GM12892 (cell line): ENCODE data around the gene HSD17B8.
"Not testable (repeated sequence)": the region's sequence is repeated elsewhere in the genome, so short reads cannot be mapped to it uniquely, and the experiment has no call there.

Source experiments
- DNase-seq: peaks from one replicate; pipeline ENCODE4 v3.0.0; 2011; ENCODE audit not compliant: insufficient read length
- FAIRE-seq: peaks from 2 replicates; lab custom pipeline; 2011; peaks lifted over from hg19 to GRCh38; lab: Jason Lieb, UNC
- POLR2A ChIP-seq: IDR thresholded peaks from 2 replicates; pipeline ENCODE4 v1.6.1; 2011; ENCODE audit warnings: low read depth, low read length, control low read depth
- POLR2AphosphoS5 ChIP-seq: IDR thresholded peaks from 2 replicates; pipeline ENCODE4 v1.6.1; 2011; ENCODE audit warnings: low read depth, low read length, control low read depth
- TAF1 ChIP-seq: IDR thresholded peaks from 2 replicates; pipeline ENCODE4 v1.6.1; 2011; ENCODE audit warnings: low read depth, mild to moderate bottlenecking, control low read depth, low read length, borderline replicate concordance

Gene HSD17B8

GRCh38 chr6:33212857-33213165 lies 8.4 kb downstream of the HSD17B8 start:
- no peak for TF ChIP-seq TAF1
- no peak; the same call in 1 of the 2 replicates for TF ChIP-seq POLR2A
- TF ChIP-seq POLR2AphosphoS5 = no peak; the same call in 1 of the 2 replicates
- FAIRE-seq = no peak

GRCh38 chr6:33213166-33213988 lies 8.9 kb downstream of the HSD17B8 start:
- TF ChIP-seq POLR2AphosphoS5 = peak; percentile 70
- no peak for TF ChIP-seq TAF1
- TF ChIP-seq POLR2A = peak; percentile 45; the same call in 1 of the 2 replicates
- peak; percentile 40 for DNase-seq
- FAIRE-seq = no peak

More at GRCh38 chr6:33212857-33213165, 8.4 kb downstream of the HSD17B8 start:
- DNase-seq = no peak

GRCh38 chr6:33213989-33214335 lies 9.5 kb downstream of the HSD17B8 start:
- DNase-seq (no peak), FAIRE-seq (no peak)
- no peak for TF ChIP-seq POLR2A
- TF ChIP-seq TAF1 = no peak
- TF ChIP-seq POLR2AphosphoS5 = no peak

GRCh38 chr6:33215271-33216116 lies 11.0 kb downstream of the HSD17B8 start:
- no peak for FAIRE-seq
- no peak for DNase-seq
- no peak for TF ChIP-seq POLR2A
- TF ChIP-seq TAF1 = no peak
- TF ChIP-seq POLR2AphosphoS5 = no peak

GRCh38 chr6:33216117-33216649 lies 11.7 kb downstream of the HSD17B8 start:
- TF ChIP-seq POLR2AphosphoS5 (no peak), POLR2A (no peak), TAF1 (no peak)
- DNase-seq (no peak), FAIRE-seq (no peak)

GRCh38 chr6:33217246-33217645 lies 12.8 kb downstream of the HSD17B8 start:
- FAIRE-seq (no peak), DNase-seq (no peak)
- TF ChIP-seq POLR2AphosphoS5 (no peak), POLR2A (no peak), TAF1 (no peak)

GRCh38 chr6:33217681-33218080 lies 13.2 kb downstream of the HSD17B8 start:
- no peak for DNase-seq
- FAIRE-seq = no peak
- TF ChIP-seq POLR2A = no peak
- no peak for TF ChIP-seq POLR2AphosphoS5
- TF ChIP-seq TAF1 = no peak

- not testable (repeated sequence) for FAIRE-seq, DNase-seq
Measured at GRCh38 chr6:33226503-33227120, 22.2 kb downstream of the HSD17B8 start.

GRCh38 chr6:33235221-33235634 lies 30.8 kb downstream of the HSD17B8 start:
- TF ChIP-seq POLR2A (no peak), POLR2AphosphoS5 (no peak), TAF1 (no peak)
- no peak for DNase-seq
- no peak for FAIRE-seq

GRCh38 chr6:33236328-33236727 lies 31.9 kb downstream of the HSD17B8 start:
- no peak for FAIRE-seq
- TF ChIP-seq TAF1 (no peak), POLR2A (no peak), POLR2AphosphoS5 (no peak)

GRCh38 chr6:33236852-33237251 lies 32.4 kb downstream of the HSD17B8 start:
- DNase-seq = no peak
- TF ChIP-seq POLR2A (no peak), TAF1 (no peak), POLR2AphosphoS5 (no peak)
- FAIRE-seq = no peak

More at GRCh38 chr6:33236328-33236727, 31.9 kb downstream of the HSD17B8 start:
- DNase-seq = no peak
